KMS-11 (cell line): Measurements from ENCODE around the gene TCF7.
A peak's percentile ranks its signal among the peaks of the same experiment; 100 is the strongest.

Source experiments
- H2AFZ ChIP-seq: fragments of 200-600 bp; sonication (generic); 2 replicates; pipeline ENCODE4 v1.6.1; 2016; ENCODE audit warnings: antibody characterized with exemption, mixed run types, low read depth
- H3K27ac ChIP-seq: fragments of 200-600 bp; sonication (generic); 2 replicates; pipeline ENCODE4 v1.6.1; 2016; ENCODE audit warnings: mild to moderate bottlenecking, mixed run types
- H3K27me3 ChIP-seq: fragments of 200-600 bp; sonication (generic); 2 replicates; pipeline ENCODE4 v1.6.1; 2017; ENCODE audit warnings: mild to moderate bottlenecking, low read depth, mixed run types, moderate library complexity; ENCODE audit not compliant: insufficient read depth
- H3K36me3 ChIP-seq: fragments of 200-600 bp; sonication (generic); 2 replicates; pipeline ENCODE4 v1.6.1; 2017; ENCODE audit warnings: mild to moderate bottlenecking, mixed run types; ENCODE audit not compliant: insufficient read depth
- H3K4me1 ChIP-seq: fragments of 200-600 bp; sonication (generic); 2 replicates; pipeline ENCODE4 v1.6.1; 2016; ENCODE audit warnings: mild to moderate bottlenecking, low read depth, mixed run types; ENCODE audit not compliant: poor library complexity, severe bottlenecking
- H3K4me2 ChIP-seq: fragments of 200-600 bp; sonication (generic); 2 replicates; pipeline ENCODE4 v1.7.0; 2016; ENCODE audit warnings: mild to moderate bottlenecking, mixed run types
- H3K4me3 ChIP-seq: fragments of 200-600 bp; sonication (generic); IDR thresholded peaks from 2 replicates; pipeline ENCODE4 v1.6.1; 2017; ENCODE audit warnings: low read depth, low read length, mixed read lengths; ENCODE audit not compliant: insufficient read depth
- H3K79me2 ChIP-seq: fragments of 200-600 bp; sonication (generic); 2 replicates; pipeline ENCODE4 v1.6.1; 2016; ENCODE audit warnings: low read depth, mixed run types; ENCODE audit not compliant: insufficient read depth
- H3K9ac ChIP-seq: fragments of 200-600 bp; sonication (generic); 2 replicates; pipeline ENCODE4 v1.6.1; 2016; ENCODE audit warnings: mild to moderate bottlenecking, mixed run types
- H4K20me1 ChIP-seq: fragments of 200-600 bp; sonication (generic); 2 replicates; pipeline ENCODE4 v1.6.1; 2016; ENCODE audit warnings: mild to moderate bottlenecking, mixed run types; ENCODE audit not compliant: insufficient read depth
- TF ChIP-seq, protein P1 (sequence below): fragments of 200-600 bp; sonication (generic); conservative IDR thresholded peaks from 2 replicates; pipeline ENCODE4 v1.6.1; 2017; ENCODE audit warnings: low read depth, mild to moderate bottlenecking, antibody characterized with exemption, low read length, moderate library complexity, mixed read lengths

TCF7 gene

GRCh38 chr5:134139891-134140469 is 25.5 kb downstream of the TCF7 start:
- TF ChIP-seq, protein P1, sequence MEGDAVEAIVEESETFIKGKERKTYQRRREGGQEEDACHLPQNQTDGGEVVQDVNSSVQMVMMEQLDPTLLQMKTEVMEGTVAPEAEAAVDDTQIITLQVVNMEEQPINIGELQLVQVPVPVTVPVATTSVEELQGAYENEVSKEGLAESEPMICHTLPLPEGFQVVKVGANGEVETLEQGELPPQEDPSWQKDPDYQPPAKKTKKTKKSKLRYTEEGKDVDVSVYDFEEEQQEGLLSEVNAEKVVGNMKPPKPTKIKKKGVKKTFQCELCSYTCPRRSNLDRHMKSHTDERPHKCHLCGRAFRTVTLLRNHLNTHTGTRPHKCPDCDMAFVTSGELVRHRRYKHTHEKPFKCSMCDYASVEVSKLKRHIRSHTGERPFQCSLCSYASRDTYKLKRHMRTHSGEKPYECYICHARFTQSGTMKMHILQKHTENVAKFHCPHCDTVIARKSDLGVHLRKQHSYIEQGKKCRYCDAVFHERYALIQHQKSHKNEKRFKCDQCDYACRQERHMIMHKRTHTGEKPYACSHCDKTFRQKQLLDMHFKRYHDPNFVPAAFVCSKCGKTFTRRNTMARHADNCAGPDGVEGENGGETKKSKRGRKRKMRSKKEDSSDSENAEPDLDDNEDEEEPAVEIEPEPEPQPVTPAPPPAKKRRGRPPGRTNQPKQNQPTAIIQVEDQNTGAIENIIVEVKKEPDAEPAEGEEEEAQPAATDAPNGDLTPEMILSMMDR = no peak
- Histone ChIP-seq H3K27me3 (no peaks in the 10 kb centered on the region), H3K36me3 (no peaks in the 10 kb centered on the region), H3K27ac (no peak overlapping the region), H2AFZ (no peak overlapping the region), H3K4me1 (peaks cover 34% of the 10 kb centered on the region), H4K20me1 (peaks cover 17% of the 10 kb centered on the region), H3K9ac (no peak overlapping the region), H3K4me2 (no peak overlapping the region), H3K79me2 (no peaks in the 10 kb centered on the region), H3K4me3 (no peak overlapping the region)

GRCh38 chr5:134140530-134141201 is 26.2 kb downstream of the TCF7 start:
- peaks cover 12% of the 10 kb centered on the region for H4K20me1 ChIP-seq
- TF ChIP-seq, protein P1 = peak; percentile 67
- H3K4me3 ChIP-seq = no peak overlapping the region
- no peaks in the 10 kb centered on the region for H3K27me3 ChIP-seq
- no peak overlapping the region for H2AFZ ChIP-seq
- no peak overlapping the region for H3K9ac ChIP-seq
- no peak overlapping the region for H3K27ac ChIP-seq
- H3K36me3 ChIP-seq = no peaks in the 10 kb centered on the region
- H3K79me2 ChIP-seq = no peaks in the 10 kb centered on the region
- peaks cover 34% of the 10 kb centered on the region for H3K4me1 ChIP-seq
- H3K4me2 ChIP-seq = no peak overlapping the region

DNA sequence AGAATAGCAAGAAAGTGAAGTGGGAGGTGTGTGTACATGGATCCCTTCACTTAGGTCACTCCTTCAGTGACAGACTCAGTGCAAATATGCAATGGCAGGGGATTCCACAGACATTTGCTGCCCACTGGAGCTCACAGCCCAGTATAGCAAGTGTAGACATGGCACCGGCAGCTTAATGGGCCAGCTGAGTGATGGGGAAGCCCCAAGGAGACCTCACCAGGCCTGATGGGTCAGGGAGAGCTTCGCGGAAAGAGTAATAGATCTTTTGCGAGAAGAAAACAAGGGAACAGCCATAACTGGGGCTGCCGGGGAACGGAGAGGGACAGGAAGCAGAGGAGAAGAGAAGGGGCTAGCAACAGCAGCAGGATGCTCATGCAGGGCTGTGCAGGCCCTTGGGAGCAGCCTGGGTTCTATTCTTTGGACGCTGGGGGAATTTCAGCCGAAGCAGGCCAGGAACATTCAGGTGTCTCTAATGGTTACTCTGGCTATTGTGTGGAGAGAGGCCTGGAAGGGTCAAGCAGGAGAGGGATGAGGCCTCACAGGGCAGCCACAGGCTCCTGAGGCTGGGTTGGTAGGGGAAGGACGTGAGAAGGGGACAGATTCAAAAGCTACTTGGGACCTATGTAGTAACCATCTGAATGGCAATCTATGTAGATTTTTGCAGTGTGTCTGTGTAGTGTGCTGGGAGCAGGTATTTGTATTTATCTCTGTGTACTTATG is 27.0 kb downstream of the TCF7 start:
- Histone ChIP-seq H3K79me2 (no peaks in the 10 kb centered on the region), H3K36me3 (no peaks in the 10 kb centered on the region), H3K27me3 (no peaks in the 10 kb centered on the region), H3K4me1 (peaks cover 34% of the 10 kb centered on the region), H3K4me3 (no peak overlapping the region), H3K9ac (no peak overlapping the region), H4K20me1 (peaks cover 9% of the 10 kb centered on the region; the same call in 1 of the 2 replicates), H2AFZ (no peak overlapping the region), H3K27ac (no peak overlapping the region), H3K4me2 (no peak overlapping the region)
- TF ChIP-seq, protein P1 = no peak

DNA sequence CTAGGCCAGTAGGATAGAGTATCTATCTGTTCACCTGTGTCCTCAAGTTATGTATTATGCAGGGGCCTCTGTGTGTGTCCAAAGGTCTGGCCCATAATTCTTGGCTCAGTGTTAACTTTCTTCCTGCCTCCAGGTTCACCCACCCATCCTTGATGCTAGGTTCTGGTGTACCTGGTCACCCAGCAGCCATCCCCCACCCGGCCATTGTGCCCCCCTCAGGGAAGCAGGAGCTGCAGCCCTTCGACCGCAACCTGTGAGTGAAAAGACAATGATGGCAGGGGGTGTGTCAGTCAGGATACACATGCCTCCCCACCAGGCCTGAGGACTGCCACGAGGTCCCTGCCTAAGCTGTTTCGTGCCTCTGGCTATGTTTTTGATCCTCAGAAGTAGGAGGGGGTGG is 27.6 kb downstream of the TCF7 start:
- Histone ChIP-seq H4K20me1 (peaks cover 4% of the 10 kb centered on the region; the same call in 1 of the 2 replicates), H3K27ac (no peak overlapping the region), H3K36me3 (no peaks in the 10 kb centered on the region), H3K4me2 (no peak overlapping the region), H3K4me1 (peaks cover 34% of the 10 kb centered on the region), H3K79me2 (no peaks in the 10 kb centered on the region), H3K9ac (no peak overlapping the region), H2AFZ (no peak overlapping the region), H3K27me3 (no peaks in the 10 kb centered on the region), H3K4me3 (no peak overlapping the region)
- TF ChIP-seq, protein P1 = no peak
